ENCODE data around the gene LAMTOR2. TPM values are rescaled to one million over a fixed set of nuclear protein-coding genes. Genes with fewer than 3 reads are reported as not detected.
"Not testable (repeated sequence)": the region's sequence is repeated elsewhere in the genome, so short reads cannot be mapped to it uniquely, and the experiment has no call there.

LAMTOR2 gene
- polyA plus RNA-seq, 12 donors, result 33.6 to 81.4 (median 36.4) TPM; not detected in 1

DNA sequence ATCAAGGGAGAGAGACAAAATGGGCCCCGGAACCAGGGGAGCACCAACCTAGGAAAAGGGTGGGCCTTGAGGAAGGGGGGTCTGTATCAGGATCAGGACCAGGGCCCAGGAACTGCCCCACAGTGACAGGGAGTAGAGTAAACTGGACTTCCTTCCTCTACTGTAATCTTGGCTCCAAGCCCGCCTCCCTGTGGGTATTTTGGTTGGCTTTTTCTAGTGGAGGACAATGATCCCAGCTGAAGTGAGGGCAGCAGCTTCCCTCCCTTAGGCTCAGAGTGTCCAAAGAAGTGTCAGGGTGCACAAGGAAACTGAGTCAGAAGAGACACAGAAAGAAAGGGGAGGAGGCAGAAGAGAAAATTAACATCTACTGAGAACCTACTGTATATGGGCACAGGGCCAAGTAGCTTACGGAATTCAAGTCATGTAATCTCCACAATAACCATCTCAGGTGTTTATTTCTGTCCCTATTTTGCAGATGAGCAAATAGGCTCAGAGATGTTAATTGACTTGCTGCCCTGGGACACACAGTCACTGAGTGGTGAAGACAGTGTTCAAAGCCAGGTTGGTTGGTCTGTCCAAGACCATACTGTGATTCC, 5.8 kb upstream of the LAMTOR2 start:
- DNase-seq, result no peak

DNA sequence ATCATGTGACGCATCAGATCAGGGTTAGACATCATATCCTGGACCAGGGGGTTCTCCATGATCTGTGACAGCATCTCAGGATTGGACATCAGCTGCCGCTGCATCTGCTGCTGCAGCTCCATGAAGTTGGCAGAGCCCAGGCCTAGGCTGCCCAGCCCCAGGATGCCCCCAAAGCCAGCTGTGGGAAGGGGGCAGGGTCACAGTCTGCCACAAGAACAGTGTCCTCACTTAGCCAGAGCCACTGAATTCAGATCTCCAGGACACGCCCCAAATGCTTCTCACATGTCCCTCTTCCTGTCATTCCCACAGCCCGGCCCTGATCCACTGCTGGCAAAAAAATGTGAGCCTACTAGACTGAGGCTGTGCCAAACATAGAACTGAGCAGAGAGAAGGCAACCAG, 4.2 kb upstream of the LAMTOR2 start:
- DNase-seq, result peak; percentile 30

DNA sequence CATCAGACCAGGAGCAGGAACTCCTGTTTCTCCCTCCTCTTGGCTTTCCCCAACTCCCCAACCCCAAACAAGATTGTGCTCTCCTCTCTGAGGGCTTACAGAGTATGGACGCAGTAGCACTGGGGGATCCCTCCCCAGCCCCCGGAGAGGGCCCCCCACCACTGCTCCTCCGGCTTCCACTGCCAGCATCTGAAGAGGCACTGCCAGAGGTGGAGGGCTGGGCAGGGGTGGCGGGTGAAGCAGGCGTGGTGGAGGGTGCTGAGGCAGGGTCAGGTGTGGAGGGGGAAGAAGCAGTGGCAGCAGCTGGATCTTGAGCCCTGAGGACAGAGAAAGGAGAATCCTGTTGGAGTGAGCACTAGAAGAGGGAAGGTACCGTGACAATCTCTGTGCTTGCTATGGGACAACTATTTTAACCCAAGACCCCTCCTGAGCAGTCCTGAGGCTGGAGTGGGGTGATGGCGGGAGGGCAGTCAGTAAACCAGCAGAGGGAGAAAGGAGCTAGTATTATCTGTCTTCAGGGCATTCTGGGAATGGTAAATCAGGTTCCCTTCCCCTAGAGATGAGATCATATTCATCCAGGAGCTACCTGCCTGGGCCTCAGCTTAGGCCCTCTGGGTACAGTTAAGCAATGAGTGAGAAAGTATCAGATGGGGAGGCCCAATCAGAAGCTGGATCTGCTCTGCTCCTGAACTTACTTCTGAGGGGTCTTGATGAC, 3.4 kb upstream of the LAMTOR2 start:
- no peak for DNase-seq

DNA sequence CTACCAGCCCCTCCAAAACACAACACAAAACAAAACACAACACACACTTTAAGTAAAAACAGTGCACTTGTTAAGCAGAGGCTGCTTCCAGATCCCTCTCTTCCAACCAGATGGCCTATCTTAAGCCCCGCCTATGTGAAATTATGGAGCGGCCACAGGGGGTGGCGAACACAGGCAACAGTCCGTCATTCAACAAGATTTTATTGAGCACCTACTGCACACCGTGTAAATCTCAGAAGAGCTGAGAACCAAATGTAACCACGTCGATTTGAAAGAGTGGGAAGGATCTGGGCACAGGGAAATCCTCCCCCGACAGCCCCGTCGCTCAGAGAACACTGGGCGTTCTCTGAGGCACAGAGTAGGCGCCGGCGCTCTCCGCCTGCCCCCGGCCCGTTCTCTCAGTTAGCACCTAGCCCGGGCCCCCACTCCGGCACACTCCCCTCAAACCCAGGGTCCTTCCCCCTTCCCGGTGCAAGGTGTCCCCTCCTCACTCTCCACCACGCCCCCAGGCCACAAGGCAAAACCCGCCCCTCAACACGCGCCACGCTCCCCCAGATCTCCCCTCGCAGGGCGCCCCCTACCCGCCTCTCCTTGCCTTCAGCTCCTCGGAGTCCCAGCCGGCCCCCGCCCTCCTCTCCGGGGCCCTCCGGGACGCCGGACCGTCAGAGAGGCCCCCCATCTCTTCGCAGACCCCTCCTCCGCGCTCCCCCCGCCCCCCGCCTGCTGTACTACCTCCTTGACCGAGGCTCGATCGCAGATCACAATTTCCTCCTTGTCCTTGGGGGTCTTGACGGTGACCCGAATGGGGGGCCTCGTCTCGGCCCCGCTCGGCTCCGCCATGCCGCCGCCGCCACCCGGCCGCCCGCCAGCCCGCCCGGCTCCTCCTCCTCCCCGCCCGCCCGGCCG, 1.5 kb upstream of the LAMTOR2 start:
- DNase-seq, result peak; percentile 58

DNA sequence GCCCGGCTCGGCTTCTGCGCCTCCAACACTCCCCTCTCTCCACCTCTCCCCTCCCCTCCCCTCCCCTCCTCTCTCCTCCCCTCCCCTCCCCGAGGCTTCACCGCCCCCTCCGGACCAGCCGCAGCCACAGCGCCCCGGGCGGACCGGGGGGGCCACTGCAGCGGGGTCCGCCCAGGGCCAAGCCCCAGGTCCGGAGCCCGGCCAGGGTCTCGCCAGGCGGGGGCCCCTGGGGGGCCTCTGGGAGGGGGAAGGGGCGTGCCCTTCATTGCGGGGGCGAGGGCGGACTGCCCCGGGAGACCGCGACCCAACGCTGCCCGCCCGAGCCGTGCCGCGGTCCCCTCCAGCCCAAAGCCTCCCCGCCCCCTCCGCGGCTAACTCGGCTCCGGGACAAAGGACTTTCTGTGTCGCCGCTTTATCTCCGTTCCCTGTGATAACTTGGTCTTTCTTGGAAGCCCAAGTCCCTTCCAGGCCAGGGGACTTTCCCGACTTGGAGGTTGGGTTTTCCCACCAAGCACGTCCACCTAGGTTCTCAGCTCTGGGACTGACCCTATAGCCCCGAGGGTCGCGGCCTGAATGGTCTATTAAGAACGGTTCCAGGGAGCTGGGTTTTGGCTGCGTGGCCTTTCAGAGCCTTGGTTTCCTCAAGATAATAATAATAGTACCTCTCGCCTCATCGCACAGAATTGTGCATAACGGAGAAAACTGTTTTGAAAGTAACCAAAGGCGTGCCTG, 648 bp upstream of the LAMTOR2 start, which contains the start of gene UBQLN4:
Gene UBQLN4, minus strand, starts transcription at position 31 of the 732 bp plus-strand sequence. CDS start 97 bp downstream, outside the sequence.
- DNase-seq, result peak; percentile 85

DNA sequence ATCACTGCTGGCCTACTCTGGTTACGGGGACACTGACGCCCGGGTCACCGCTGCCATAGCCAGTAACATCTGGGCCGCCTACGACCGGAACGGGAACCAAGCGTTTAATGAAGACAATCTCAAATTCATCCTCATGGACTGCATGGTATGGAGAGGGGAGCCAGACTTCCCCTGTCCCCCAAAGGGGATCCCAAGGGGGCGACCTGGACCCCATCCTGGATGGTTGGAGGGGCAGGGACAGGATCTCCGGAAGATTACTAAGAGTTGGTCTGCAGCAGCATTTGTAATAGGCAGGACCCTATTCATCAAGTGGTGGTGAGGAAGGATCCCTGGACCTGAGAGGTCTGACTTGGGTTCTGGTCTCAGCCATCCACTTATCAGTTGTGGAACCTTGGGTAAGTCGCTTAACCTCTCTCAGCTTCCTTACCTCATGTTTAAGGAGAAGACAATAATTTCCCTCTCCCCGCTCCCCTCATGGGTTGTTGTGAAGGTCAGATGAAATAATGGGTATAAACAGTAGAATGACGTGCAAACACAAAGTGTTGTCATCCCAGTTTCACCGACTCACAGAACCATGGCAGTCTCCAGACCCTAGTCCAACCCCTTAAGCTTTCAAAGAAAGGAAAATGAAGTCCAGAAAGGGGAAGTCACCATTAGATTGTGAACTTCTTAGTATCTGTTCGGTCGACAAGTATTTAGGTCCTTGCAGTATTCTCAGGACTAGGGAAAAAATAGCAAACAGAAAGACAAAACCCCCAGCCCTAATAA, 883 bp downstream of the LAMTOR2 start:
- DNase-seq, result no peak

DNA sequence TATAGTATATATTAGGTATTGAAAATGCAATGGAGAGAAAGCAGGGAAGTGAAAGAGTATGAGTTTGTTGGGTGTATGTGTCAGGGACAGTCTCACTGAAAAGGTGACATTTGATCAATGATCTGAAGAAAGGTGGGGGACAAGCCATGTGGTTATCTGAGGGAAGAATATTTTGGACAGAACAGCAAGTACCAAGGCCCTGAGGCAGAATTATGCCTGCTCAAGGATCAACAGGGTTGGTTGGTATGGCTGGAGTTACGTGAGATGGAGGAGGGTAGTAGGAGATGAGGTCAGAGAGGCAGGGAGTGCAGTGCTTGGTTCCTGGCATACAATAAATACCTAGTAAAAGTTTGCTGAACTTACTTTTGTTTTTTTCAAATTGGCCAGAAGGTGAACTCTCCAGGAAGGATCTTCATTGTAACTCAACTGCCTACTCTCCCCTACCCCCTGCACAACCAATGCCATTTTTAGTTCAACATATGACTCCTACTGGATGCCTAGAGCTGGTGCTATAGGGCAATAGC, 1.8 kb downstream of the LAMTOR2 start:
- no peak for DNase-seq

DNA sequence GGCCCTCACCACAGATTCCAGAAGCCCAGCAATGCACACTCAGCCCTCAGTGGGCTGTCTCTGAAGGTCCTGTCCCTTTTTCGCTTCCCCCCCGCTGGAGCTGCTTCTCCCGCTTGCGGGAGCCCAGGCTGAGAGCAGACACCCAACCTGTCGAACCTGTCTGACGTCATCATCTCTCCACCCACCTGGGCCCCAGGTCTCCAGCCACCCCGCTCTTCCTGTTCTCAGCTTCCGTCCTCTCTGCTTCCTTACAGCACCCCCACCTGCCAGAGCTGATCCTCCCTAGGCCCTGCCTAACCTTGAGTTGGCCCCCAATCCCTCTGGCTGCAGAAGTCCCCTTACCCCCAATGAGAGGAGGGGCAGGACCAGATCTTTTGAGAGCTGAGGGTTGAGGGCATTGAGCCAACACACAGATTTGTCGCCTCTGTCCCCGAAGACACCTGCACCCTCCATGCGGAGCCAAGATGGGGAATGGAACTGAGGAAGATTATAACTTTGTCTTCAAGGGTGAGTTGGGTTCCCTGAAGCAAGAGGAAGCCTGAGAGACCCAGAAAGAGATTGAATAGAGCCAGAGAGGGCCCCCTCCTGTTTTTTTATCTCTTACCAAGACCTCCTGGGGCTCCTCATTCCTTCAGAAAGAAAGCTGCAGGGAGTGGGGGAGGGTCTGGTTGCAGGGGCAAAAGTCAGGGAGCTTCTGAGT, 6.5 kb downstream of the LAMTOR2 start, which contains the start of gene RAB25:
Gene RAB25, plus strand, starts transcription at position 224 of the 700 bp plus-strand sequence. Its CDS starts 241 bp downstream, at position 465.
- no peak for DNase-seq

DNA sequence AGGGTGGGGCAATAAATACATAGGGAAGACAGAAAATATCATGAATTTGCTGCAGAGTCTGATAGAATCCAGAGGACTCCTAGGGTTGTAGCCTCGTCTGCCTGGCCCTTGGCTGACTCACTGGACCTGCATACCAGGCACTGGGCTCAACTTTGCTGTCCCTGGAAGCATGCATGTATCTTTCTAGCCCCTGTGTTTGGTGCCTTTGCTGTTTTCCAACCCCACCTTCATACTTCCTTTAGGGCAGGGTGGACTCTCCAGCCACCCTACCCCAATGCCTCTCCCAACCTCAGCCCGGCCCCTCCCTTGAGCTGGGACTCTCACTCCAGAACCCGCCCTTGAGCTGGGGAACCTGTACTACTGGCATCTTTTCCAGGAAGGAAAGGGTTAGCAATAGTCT, 7.6 kb downstream of the LAMTOR2 start:
- DNase-seq, result no peak

DNA sequence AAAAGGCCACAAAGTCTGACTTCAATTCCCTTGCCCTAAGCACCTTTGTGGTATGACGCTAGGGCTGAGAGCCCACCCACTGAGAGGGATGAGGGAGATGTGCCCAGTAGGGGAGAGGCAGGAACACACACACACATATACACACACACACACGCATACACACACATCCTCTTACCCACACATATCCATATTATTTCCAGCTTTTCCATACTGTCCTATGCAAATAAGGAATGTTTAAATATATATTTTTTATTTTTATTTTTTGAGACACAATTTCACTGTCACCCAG, 9.4 kb downstream of the LAMTOR2 start:
- DNase-seq, result no peak

DNA sequence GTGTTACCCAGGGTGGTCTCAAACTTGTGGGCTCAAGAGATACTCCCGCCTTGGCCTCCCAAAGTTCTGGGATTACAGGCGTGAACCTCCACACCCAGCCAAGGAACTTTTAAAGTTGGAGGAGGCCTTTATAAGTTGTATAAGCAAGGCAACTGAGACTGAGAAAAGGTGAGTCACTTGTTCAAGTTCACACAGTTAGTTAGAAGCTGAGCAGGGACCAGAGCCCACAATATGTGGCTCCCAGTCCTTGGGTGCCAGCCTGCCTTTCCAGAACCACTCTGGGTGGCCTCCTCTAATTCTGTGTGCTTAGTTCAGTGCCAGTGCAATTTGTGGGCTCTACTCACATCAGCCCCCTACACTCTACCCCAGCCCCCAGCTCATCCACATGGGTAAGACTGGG, 10.0 kb downstream of the LAMTOR2 start:
- no peak for DNase-seq

DNA sequence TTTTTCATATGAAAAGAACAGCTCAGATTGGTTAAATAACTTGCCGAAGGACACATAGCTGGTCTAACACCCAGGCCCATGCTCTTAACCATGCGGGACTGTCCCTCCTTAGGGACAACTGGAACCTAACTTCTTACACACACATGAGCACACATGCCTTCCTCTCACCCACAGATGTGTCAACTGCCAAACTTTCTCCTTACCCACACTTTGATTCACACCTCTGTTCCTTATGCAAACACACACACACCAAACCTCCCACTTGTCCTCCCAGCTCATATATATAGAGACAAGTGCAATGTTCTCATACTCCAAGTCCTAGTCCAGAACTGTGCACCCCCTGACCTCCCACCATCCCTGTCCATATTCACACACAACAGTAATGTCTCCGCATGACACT, 10.6 kb downstream of the LAMTOR2 start:
- DNase-seq, result no peak

DNA sequence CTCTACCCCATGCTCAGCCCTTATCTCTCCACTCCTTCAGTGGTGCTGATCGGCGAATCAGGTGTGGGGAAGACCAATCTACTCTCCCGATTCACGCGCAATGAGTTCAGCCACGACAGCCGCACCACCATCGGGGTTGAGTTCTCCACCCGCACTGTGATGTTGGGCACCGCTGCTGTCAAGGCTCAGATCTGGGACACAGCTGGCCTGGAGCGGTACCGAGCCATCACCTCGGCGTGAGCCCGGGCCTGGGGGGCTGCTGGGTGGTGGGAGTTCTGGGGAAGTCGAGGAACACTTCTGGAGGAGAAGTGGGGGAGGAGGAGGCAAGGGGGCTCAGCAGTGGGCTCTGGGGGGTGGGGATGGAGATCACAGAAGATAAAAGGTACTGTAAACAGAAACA, 11.3 kb downstream of the LAMTOR2 start:
- no peak for DNase-seq

DNA sequence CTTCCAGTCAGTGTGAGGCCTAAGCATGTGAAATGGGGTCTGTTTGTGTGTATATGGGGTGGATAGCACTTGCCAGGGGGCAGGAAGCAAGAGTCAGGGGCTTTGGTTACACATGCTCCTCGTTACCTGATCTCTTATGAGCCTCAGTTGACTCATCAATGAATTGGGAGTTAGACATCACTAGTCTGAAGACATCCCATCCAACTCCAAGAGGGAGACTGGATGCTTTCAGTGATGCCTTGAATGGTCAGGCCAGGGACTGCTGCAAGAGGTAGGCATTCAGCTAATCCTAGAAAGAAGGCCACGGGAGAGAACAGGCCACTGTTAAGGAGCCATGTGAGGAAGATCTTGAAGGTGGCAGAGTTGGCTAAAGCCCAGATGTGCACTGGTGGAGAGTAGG, 12.7 kb downstream of the LAMTOR2 start:
- no peak for DNase-seq

DNA sequence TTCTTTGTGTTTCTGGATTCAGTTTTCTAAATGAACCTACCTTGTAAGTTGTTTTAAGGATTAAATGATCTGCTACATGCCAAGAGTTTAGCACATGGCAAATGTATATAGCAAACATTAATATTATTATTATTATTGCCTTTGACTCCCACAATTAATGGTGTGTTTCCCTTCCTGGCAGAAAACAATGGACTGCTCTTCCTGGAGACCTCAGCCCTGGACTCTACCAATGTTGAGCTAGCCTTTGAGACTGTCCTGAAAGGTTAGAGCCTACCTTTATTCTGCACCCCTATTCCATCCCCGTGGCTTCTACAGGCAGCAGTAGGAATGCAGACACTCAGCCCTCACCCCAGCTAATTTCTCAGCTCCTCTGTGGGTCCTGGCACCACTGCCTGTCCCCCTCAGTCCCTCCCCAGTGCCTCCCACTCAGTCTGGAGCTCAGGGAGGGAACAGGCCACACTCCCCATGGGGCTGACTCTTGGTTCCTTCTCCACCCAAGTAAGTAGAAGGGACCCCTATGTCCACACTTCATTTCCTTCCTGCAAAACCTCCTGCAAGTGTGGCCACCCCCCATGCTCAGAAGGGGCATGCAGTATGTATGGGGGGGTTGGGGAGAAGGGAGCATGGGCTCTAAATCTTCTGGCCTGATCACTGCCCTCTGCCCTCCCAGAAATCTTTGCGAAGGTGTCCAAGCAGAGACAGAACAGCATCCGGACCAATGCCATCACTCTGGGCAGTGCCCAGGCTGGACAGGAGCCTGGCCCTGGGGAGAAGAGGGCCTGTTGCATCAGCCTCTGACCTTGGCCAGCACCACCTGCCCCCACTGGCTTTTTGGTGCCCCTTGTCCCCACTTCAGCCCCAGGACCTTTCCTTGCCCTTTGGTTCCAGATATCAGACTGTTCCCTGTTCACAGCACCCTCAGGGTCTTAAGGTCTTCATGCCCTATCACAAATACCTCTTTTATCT, 15.2 kb downstream of the LAMTOR2 start:
- DNase-seq, result no peak

DNA sequence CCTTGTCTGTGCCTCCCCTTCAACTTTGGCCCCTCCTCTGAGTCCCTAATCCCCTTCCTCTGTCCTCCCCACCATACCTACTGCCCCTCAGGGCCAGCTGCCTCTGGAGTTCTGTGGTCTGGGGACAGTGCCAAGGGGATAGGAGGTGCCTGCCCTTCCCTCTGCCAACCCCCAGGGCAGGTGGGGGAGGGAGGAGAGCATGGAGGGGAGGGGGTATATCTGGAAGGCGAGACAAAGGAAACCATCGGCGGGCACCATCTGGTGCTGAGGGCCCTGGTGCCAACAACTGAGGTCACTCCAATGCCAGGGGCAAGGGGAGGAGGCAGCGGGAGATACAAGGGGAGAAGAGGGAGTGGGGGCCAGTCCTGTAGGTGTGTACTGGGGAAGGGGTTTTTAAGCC, 16.0 kb downstream of the LAMTOR2 start:
- no peak for DNase-seq

DNA sequence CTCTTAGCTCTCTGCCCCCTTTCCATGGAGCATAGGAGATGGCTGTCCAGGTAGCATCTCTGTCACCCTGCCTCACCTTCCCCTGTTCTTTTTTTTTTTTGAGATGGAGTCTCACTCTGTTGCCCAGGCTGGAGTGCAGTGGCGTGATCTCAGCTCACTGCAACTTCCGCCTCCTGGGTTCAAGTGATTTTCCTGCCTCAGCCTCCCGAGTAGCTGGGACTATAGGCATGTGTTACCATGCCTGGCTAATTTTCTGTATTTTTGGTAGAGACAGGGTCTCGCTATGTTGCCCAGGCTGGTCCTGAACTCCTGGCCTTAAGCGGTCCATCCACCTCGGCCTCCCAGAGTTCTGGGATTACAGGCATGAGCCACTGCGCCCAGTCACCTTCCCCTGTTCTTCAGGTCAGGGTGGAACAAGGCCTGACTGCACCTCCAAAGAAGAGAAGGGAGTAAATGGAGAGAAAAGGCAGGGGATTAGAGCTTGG, 16.8 kb downstream of the LAMTOR2 start:
- not testable (repeated sequence) for DNase-seq

DNA sequence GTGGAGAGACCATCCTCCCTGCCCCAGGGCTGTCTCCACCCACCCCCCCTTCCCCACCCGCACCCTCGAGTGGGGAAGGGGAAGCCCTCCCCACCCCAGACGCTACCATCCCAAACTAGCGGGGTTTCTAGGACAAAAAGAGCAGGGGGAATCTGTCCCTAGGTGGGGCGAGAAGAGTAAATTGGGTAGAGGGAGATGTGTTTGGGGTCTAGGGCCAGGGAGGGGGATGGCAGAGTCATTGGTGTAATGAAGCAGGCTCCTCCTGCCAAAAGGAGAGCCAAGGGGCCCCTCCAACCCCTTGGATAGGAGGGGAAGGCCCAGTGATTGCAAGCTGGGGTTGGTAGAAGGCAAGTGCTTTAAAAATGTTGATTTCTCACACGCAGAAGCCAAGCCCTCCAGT, 17.7 kb downstream of the LAMTOR2 start:
- DNase-seq, result no peak

All from muscle of arm (tissue), 12 donors.